ENCODE measurements around the gene FITM2.
A peak's percentile ranks its signal among the peaks of the same experiment; 100 is the strongest.

The FITM2 gene

GRCh38 chr20:44310664-44311639, at the start of gene FITM2:
FITM2 (minus strand) TSS chr20:44311202; CDS start chr20:44311148, 54 bp downstream.
- peak; percentile 97 for DNase-seq (ENCODE audit: low spot score)
- H3K4me3 ChIP-seq: peak within 1 kb of the TSS; percentile 97
- TF ChIP-seq CTCF (IDR thresholded peaks at IDR 0.05): peak; percentile 94

GRCh38 chr20:44360221-44360620, 49.2 kb upstream of the FITM2 start:
- Histone ChIP-seq H3K27ac (no peak overlapping the region), H3K4me3 (no peak overlapping the region)
- no peak for DNase-seq (ENCODE audit: low spot score)
- no peak for TF ChIP-seq CTCF (IDR thresholded peaks at IDR 0.05)

More at GRCh38 chr20:44310664-44311639, at the start of gene FITM2:
- H3K27ac ChIP-seq: peak within 1 kb of the TSS; percentile 52 to 85

- no peak for DNase-seq (ENCODE audit: low spot score)
- Histone ChIP-seq H3K4me3 (no peak overlapping the region), H3K27ac (no peak overlapping the region)
- no peak for TF ChIP-seq CTCF (IDR thresholded peaks at IDR 0.05)
Observed at GRCh38 chr20:44358776-44359175, 47.8 kb upstream of the FITM2 start.

- Histone ChIP-seq H3K4me3 (no peak overlapping the region), H3K27ac (no peak overlapping the region)
- no peak for DNase-seq (ENCODE audit: low spot score)
- TF ChIP-seq CTCF (IDR thresholded peaks at IDR 0.05): no peak
Observed at GRCh38 chr20:44357555-44358125, 46.6 kb upstream of the FITM2 start.

- no peak overlapping the region for H3K27ac ChIP-seq
- no peak overlapping the region for H3K4me3 ChIP-seq
- TF ChIP-seq CTCF (IDR thresholded peaks at IDR 0.05): no peak
- DNase-seq (ENCODE audit: low spot score): no peak
Observed at GRCh38 chr20:44357020-44357419, 46.0 kb upstream of the FITM2 start.

GRCh38 chr20:44356353-44356723, 45.3 kb upstream of the FITM2 start:
- DNase-seq (ENCODE audit: low spot score): no peak
- Histone ChIP-seq H3K4me3 (no peak overlapping the region), H3K27ac (no peak overlapping the region)
- no peak for TF ChIP-seq CTCF (IDR thresholded peaks at IDR 0.05)
